Tibial nerve (tissue), 3 donors: ENCODE results near the gene IGFBPL1.

ENCODE experiments used
- POLR2A ChIP-seq, 2 donors: fragments of 450-650 bp; IDR thresholded peaks; one replicate each; pipeline ENCODE4 v1.6.1; 2017; ENCODE audit warnings: antibody characterized with exemption in 2 of 2, mild to moderate bottlenecking in 2 of 2, moderate library complexity in 2 of 2
- TF ChIP-seq, protein P1 (sequence below), 5 experiments: fragments of 200-600 bp in 3 of 5; fragments of 450-650 bp in 2 of 5; sonication (generic) in 3 of 5; IDR thresholded peaks; one replicate each; pipeline ENCODE4 v1.5.1; 2016 to 2019; ENCODE audit warnings: antibody characterized with exemption in 5 of 5, mild to moderate bottlenecking in 3 of 5, moderate library complexity in 2 of 5

- TF ChIP-seq, protein P1, sequence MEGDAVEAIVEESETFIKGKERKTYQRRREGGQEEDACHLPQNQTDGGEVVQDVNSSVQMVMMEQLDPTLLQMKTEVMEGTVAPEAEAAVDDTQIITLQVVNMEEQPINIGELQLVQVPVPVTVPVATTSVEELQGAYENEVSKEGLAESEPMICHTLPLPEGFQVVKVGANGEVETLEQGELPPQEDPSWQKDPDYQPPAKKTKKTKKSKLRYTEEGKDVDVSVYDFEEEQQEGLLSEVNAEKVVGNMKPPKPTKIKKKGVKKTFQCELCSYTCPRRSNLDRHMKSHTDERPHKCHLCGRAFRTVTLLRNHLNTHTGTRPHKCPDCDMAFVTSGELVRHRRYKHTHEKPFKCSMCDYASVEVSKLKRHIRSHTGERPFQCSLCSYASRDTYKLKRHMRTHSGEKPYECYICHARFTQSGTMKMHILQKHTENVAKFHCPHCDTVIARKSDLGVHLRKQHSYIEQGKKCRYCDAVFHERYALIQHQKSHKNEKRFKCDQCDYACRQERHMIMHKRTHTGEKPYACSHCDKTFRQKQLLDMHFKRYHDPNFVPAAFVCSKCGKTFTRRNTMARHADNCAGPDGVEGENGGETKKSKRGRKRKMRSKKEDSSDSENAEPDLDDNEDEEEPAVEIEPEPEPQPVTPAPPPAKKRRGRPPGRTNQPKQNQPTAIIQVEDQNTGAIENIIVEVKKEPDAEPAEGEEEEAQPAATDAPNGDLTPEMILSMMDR (IDR thresholded peaks at IDR 0.05): no peak
- no peak for TF ChIP-seq POLR2A (IDR thresholded peaks at IDR 0.05)
Observed at GRCh38 chr9:38419181-38419580, 5.1 kb downstream of the IGFBPL1 start.
